Testis (tissue), 2 donors: ENCODE data around the gene BTG2.

ENCODE experiments used
- POLR2A ChIP-seq: fragments of 450-650 bp; IDR thresholded peaks from one replicate; pipeline ENCODE4 v1.6.1; 2017; ENCODE audit warnings: antibody characterized with exemption, mild to moderate bottlenecking, moderate library complexity
- TF ChIP-seq, protein P1 (sequence below), 3 experiments: fragments of 450-650 bp in 2 of 3; fragments of 200-600 bp in 1 of 3; sonication (generic) in 1 of 3; IDR thresholded peaks; one replicate each; pipeline ENCODE4 v1.5.1; 2016 to 2019; ENCODE audit warnings: antibody characterized with exemption in 3 of 3, mild to moderate bottlenecking in 2 of 3, moderate library complexity in 1 of 3

DNA sequence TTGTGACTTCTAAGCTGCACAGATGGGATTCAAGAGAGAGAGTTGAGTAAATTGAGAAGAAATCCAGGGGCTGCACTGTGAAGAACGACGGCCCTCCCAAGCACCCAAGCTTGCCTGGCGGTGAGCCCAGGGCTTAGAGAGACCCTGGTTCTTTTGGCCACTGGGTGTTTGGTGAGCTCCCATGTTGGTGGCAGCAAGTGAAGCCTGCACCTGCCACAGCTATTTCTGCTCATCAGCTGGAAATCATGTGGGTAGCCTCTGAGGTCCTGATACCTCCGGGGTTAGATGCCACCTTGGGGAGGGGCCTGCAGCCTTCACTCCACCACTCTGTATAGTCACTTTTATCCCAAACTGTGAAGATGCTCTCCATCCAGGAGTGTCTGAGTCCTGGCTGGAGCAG, 6.2 kb upstream of the BTG2 start:
- TF ChIP-seq POLR2A = no peak
- TF ChIP-seq, protein P1, sequence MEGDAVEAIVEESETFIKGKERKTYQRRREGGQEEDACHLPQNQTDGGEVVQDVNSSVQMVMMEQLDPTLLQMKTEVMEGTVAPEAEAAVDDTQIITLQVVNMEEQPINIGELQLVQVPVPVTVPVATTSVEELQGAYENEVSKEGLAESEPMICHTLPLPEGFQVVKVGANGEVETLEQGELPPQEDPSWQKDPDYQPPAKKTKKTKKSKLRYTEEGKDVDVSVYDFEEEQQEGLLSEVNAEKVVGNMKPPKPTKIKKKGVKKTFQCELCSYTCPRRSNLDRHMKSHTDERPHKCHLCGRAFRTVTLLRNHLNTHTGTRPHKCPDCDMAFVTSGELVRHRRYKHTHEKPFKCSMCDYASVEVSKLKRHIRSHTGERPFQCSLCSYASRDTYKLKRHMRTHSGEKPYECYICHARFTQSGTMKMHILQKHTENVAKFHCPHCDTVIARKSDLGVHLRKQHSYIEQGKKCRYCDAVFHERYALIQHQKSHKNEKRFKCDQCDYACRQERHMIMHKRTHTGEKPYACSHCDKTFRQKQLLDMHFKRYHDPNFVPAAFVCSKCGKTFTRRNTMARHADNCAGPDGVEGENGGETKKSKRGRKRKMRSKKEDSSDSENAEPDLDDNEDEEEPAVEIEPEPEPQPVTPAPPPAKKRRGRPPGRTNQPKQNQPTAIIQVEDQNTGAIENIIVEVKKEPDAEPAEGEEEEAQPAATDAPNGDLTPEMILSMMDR (IDR thresholded peaks at IDR 0.05) = no peak
